Activated naive CD8-positive, alpha-beta T cell treated with anti-CD3 and anti-CD28 coated beads, Interleukin-2, amount 10 ng/mL, durations not matched to agents 7 days and 5 days (primary cell): ENCODE data around the gene EGFL8. TPM values are rescaled to one million over a fixed set of nuclear protein-coding genes. Genes with fewer than 3 reads are reported as not detected.

Experiments
- ATAC-seq: fragments of 150-1000 bp; cut with Tn5 transposase; one replicate; pipeline ENCODE4 v1.10.0; 2021; ENCODE audit warnings: low read depth, moderate library complexity
- POLR2A ChIA-PET: fragments of 350-600 bp; sonication (Branson Sonifier 250); formaldehyde crosslinking; loops from one replicate; lab custom pipeline; 2021; ENCODE audit warnings: antibody characterized with exemption; lab: Charles Lee
- DNase-seq: peaks from one replicate; pipeline ENCODE4 v3.0.0; 2021
- H3K27ac Mint-ChIP-seq: one replicate; pipeline ENCODE4 v1.8.0; 2022; ENCODE audit warnings: mild to moderate bottlenecking, mixed read lengths
- H3K27me3 Mint-ChIP-seq: one replicate; pipeline ENCODE4 v1.8.0; 2022; ENCODE audit warnings: mild to moderate bottlenecking, moderate library complexity, mixed read lengths
- H3K36me3 Mint-ChIP-seq: one replicate; pipeline ENCODE4 v1.8.0; 2021; ENCODE audit warnings: mild to moderate bottlenecking, mixed read lengths
- H3K4me1 Mint-ChIP-seq: one replicate; pipeline ENCODE4 v1.8.0; 2021; ENCODE audit warnings: mixed read lengths
- H3K4me3 Mint-ChIP-seq: one replicate; pipeline ENCODE4 v1.8.0; 2022; ENCODE audit warnings: mild to moderate bottlenecking, moderate library complexity, mixed read lengths
- H3K9me3 Mint-ChIP-seq: one replicate; pipeline ENCODE4 v1.8.0; 2021; ENCODE audit warnings: mixed read lengths
- total RNA-seq, 2 experiments: library from RNA; stranded (reverse); gene quantifications; one replicate each; pipeline ENCODE4 v1.2.3, GENCODE V29; 2021

Gene EGFL8
- total RNA-seq, 2 experiments from 2014 or later = 19.6 to 22.6 TPM

- H3K27me3 Mint-ChIP-seq = peaks cover 43% of the 10 kb centered on the region
- H3K9me3 Mint-ChIP-seq = no peaks in the 10 kb centered on the region
- peak overlapping the region; percentile 77 for H3K4me3 Mint-ChIP-seq
- DNase-seq (no peak), ATAC-seq (no peak)
- H3K36me3 Mint-ChIP-seq = peaks cover 2% of the 10 kb centered on the region
- peaks cover 32% of the 10 kb centered on the region for H3K4me1 Mint-ChIP-seq
- peak overlapping the region; percentile 67 for H3K27ac Mint-ChIP-seq
- POLR2A ChIA-PET = interaction anchor here (0.5 to 1.3 kb wide), 2 partner anchors 20 to 41 kb away, joined by 3 read pairs; partner anchors contain the start of gene PBX2
These were observed 15.2 kb upstream of the EGFL8 start for GRCh38 chr6:32149092-32149755.

- Mint-ChIP-seq H3K4me1 (peaks cover 34% of the 10 kb centered on the region), H3K36me3 (peaks cover 3% of the 10 kb centered on the region), H3K27me3 (peaks cover 43% of the 10 kb centered on the region), H3K27ac (peak overlapping the region; percentile 59), H3K4me3 (peak overlapping the region; percentile 29), H3K9me3 (no peaks in the 10 kb centered on the region)
- no peak for DNase-seq
- POLR2A ChIA-PET = interaction anchor here (0.5 to 1.3 kb wide), 2 partner anchors 21 to 40 kb away, joined by 3 read pairs; partner anchors contain the start of gene PBX2
- no peak for ATAC-seq
These were observed 14.2 kb upstream of the EGFL8 start for GRCh38 chr6:32149932-32150870.

DNA sequence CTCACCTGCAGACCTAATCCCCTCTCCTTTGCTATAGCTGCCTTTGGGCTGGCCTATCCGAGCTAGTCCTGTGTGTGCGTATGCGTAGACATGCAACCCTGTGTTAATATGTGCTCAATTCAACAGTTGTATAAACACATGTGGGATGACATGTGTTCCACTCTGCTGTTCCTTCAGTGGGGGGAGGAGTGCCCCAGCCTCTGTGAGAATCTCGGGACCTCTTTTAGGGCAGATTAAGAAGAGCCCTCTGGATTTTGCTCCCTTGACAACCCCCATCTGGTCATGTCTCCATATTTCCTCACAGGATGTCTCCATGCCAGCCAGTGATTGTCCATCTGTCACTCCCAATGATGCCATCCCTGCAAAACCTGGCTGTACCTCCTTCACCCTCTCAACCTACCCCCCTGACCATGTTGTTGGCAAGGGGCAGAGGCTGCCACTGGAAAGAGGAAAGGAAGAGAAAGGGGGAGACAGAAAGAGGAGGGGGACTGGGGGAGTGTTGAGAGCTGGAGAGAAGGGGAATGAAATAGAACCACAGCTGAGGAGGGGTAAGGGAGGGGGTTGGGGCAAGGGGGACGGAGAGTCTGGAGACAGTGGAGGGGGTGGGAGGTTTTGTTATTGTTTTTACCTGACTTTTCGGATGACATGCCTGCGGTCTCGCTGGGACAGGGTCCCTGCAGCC, 13.1 kb upstream of the EGFL8 start:
- H3K27me3 Mint-ChIP-seq = peaks cover 38% of the 10 kb centered on the region
- POLR2A ChIA-PET = no interaction called here
- peaks cover 3% of the 10 kb centered on the region for H3K36me3 Mint-ChIP-seq
- H3K27ac Mint-ChIP-seq = peak overlapping the region; percentile 74
- ATAC-seq (no peak), DNase-seq (no peak)
- no peaks in the 10 kb centered on the region for H3K9me3 Mint-ChIP-seq
- H3K4me1 Mint-ChIP-seq = peaks cover 40% of the 10 kb centered on the region
- peak overlapping the region; percentile 67 for H3K4me3 Mint-ChIP-seq

GRCh38 chr6:32151863-32152768, 12.3 kb upstream of the EGFL8 start, which contains the start of gene PRRT1:
Gene PRRT1, minus strand, starts transcription at chr6:32151939. Its CDS starts 112 bp downstream, at chr6:32151827.
- Mint-ChIP-seq H3K27ac (peak within 1 kb of the TSS; percentile 74), H3K4me1 (peaks cover 40% of the 10 kb centered on the region), H3K9me3 (no peaks in the 10 kb centered on the region), H3K27me3 (peaks cover 30% of the 10 kb centered on the region), H3K4me3 (peak within 1 kb of the TSS; percentile 67), H3K36me3 (peaks cover 3% of the 10 kb centered on the region)
- ATAC-seq (no peak), DNase-seq (no peak)
- POLR2A ChIA-PET = no interaction called here

GRCh38 chr6:32152769-32153563, 11.4 kb upstream of the EGFL8 start:
- peaks cover 22% of the 10 kb centered on the region for H3K27me3 Mint-ChIP-seq
- POLR2A ChIA-PET = interaction anchor here (1.0 kb wide), 1 partner anchor 43 kb away, joined by 3 read pairs; no protein-coding TSS in a partner anchor
- DNase-seq (no peak), ATAC-seq (no peak)
- H3K27ac Mint-ChIP-seq = peak overlapping the region; percentile 94
- H3K9me3 Mint-ChIP-seq = no peaks in the 10 kb centered on the region
- H3K4me1 Mint-ChIP-seq = peaks cover 40% of the 10 kb centered on the region
- peak overlapping the region; percentile 38 for H3K4me3 Mint-ChIP-seq
- peaks cover 10% of the 10 kb centered on the region for H3K36me3 Mint-ChIP-seq

- DNase-seq = peak; percentile 81
- peaks cover 34% of the 10 kb centered on the region for H3K4me1 Mint-ChIP-seq
- peak within 1 kb of the TSS; percentile 98 for H3K4me3 Mint-ChIP-seq
- ATAC-seq = peak; percentile 72
- POLR2A ChIA-PET = interaction anchor here (1.0 to 1.3 kb wide), 6 partner anchors 24 to 66 kb away, joined by 3 to 8 read pairs (median 4); partner anchors contain the start of genes GPSM3, PBX2 and RNF5
- peaks cover 14% of the 10 kb centered on the region for H3K27me3 Mint-ChIP-seq
- H3K9me3 Mint-ChIP-seq = no peaks in the 10 kb centered on the region
- peak within 1 kb of the TSS; percentile 94 for H3K27ac Mint-ChIP-seq
- peaks cover 15% of the 10 kb centered on the region for H3K36me3 Mint-ChIP-seq
These were observed 10.6 kb upstream of the EGFL8 start, which contains the start of gene PPT2 for GRCh38 chr6:32153564-32154513. Gene PPT2, plus strand, starts transcription at chr6:32154141. Its CDS starts 454 bp downstream, at chr6:32154595.

DNA sequence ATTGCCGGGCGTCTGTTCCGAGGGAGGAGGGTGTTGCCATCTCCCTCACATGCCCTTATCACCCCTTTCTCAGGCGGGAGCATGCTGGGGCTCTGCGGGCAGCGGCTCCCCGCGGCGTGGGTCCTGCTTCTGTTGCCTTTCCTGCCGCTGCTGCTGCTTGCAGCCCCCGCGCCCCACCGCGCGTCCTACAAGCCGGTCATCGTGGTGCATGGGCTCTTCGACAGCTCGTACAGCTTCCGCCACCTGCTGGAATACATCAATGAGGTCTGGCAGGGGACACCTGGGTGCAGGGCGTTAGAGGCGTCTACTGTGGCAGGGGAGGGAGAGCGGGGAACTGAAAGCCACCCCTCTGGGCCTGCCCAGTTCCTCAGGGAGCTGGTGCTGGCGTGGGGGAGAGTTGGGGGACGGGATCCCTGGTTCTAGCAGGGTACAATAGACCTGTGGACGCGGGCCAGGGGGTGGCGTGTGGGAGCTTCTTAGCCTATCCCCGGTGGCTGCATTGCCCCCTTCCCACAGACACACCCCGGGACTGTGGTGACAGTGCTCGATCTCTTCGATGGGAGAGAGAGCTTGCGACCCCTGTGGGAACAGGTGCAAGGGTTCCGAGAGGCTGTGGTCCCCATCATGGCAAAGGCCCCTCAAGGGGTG, 9.8 kb upstream of the EGFL8 start:
- Mint-ChIP-seq H3K27me3 (peaks cover 11% of the 10 kb centered on the region), H3K4me3 (peak overlapping the region; percentile 98), H3K27ac (peak overlapping the region; percentile 94), H3K4me1 (peaks cover 31% of the 10 kb centered on the region), H3K36me3 (peaks cover 15% of the 10 kb centered on the region), H3K9me3 (no peaks in the 10 kb centered on the region)
- POLR2A ChIA-PET = interaction anchor here (0.9 to 1.3 kb wide), 7 partner anchors 23 to 67 kb away, joined by 3 to 9 read pairs (median 4); partner anchors contain the start of genes FKBPL, GPSM3, PBX2 and RNF5
- ATAC-seq (peak; percentile 80), DNase-seq (peak; percentile 75)

DNA sequence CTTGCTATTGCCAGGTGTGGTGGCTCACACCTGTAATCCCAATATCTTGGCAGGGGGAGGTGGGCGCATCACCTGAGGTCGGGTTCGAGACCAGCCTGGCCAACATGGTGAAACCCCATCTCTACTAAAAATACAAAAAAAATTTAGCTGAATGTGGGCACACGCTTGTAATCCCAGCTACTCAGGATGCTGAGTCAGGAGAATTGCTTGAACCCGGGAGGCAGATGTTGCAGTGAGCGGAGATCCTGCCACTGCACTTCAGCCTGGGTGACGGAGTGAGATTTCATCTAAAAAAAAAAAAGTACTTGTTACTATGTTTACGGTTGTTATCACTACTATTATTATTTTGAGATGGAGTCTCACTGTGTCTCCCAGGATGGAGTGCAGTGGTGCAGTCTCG, 7.5 kb upstream of the EGFL8 start:
- Mint-ChIP-seq H3K27ac (no peak overlapping the region), H3K27me3 (no peaks in the 10 kb centered on the region)
- POLR2A ChIA-PET = no interaction called here

GRCh38 chr6:32158052-32158451, 6.3 kb upstream of the EGFL8 start:
- Mint-ChIP-seq H3K36me3 (peaks cover 20% of the 10 kb centered on the region), H3K4me1 (peaks cover 13% of the 10 kb centered on the region), H3K27ac (no peak overlapping the region), H3K27me3 (no peaks in the 10 kb centered on the region), H3K4me3 (no peak overlapping the region), H3K9me3 (no peaks in the 10 kb centered on the region)
- no peak for ATAC-seq
- POLR2A ChIA-PET = no interaction called here
- DNase-seq = no peak

More for the DNA sequence above, 7.5 kb upstream of the EGFL8 start:
- H3K36me3 Mint-ChIP-seq = peaks cover 15% of the 10 kb centered on the region
- no peaks in the 10 kb centered on the region for H3K9me3 Mint-ChIP-seq
- no peak for ATAC-seq
- no peak for DNase-seq
- peaks cover 20% of the 10 kb centered on the region for H3K4me1 Mint-ChIP-seq
- no peak overlapping the region for H3K4me3 Mint-ChIP-seq

DNA sequence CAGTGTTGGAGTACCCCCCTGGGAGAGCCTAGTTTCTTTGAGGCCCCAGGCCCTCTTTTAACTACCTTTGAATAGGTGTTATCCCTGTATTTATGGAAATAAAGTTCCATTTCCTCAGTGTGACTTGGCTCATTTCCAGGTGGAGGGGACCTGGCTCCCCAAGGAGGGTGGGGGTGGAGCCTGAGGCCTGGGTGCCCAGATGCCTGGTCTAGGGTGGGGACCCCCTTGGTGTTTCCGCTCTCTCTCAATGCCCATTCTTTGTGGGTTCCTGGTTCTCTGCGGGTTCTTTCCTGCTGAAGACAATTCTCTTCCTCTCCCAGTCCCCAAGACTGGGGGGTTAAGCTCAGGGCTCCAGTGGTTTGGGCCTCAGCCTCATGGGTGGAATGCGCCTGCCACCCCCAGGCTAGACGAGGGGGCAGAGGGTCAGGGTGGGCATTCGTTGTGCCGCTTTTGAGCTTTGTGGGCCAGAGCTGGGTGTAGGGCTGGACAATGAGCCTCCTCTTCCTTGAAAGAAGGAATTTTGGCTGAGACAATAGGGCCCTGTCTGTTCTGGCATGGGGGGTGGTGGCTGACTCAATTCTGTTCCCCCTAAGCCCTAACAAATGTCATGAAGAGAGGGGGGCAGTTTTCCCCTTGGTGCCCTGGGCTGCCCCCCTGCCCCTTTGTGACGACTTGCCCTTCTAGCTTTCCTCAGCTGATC, 686 bp upstream of the EGFL8 start:
- ATAC-seq (no peak), DNase-seq (no peak)
- no peak overlapping the region for H3K4me3 Mint-ChIP-seq
- H3K27me3 Mint-ChIP-seq = no peaks in the 10 kb centered on the region
- POLR2A ChIA-PET = interaction anchor here (0.6 kb wide), 1 partner anchor 40 kb away, joined by 3 read pairs; no protein-coding TSS in a partner anchor
- no peaks in the 10 kb centered on the region for H3K4me1 Mint-ChIP-seq
- H3K27ac Mint-ChIP-seq = no peak overlapping the region
- H3K36me3 Mint-ChIP-seq = peaks cover 14% of the 10 kb centered on the region
- H3K9me3 Mint-ChIP-seq = no peaks in the 10 kb centered on the region
